Fibroblast of lung (primary cell): ENCODE data around the gene RRH. TPM values are rescaled to one million over a fixed set of nuclear protein-coding genes. Genes with fewer than 3 reads are reported as not detected.

Experiments used
- DNase-seq, 2 donors: peaks; one replicate each; pipeline versions ENCODE4 v3.0.0 to v3.0.0-alpha.2; 2010; ENCODE audit warnings: low read depth in 2 of 2
- H2AFZ ChIP-seq: 2 replicates; pipeline ENCODE4 v1.5.1; 2012; ENCODE audit warnings: low read length, control low read depth, inconsistent platforms
- H3K27ac ChIP-seq: 2 replicates; pipeline ENCODE4 v1.5.1; 2011; ENCODE audit warnings: low read length, control low read depth; ENCODE audit not compliant: insufficient read depth
- H3K27me3 ChIP-seq: 2 replicates; pipeline ENCODE4 v1.5.1; 2011; ENCODE audit warnings: mild to moderate bottlenecking, low read length; ENCODE audit not compliant: control insufficient read depth, insufficient read depth
- H3K36me3 ChIP-seq: 2 replicates; pipeline ENCODE4 v1.5.1; 2011; ENCODE audit warnings: low read length; ENCODE audit not compliant: control insufficient read depth, insufficient read depth
- H3K4me1 ChIP-seq: 2 replicates; pipeline ENCODE4 v1.5.1; 2011; ENCODE audit warnings: low read length; ENCODE audit not compliant: control insufficient read depth, insufficient read depth; ENCODE audit errors: extremely low read depth
- H3K4me2 ChIP-seq: 2 replicates; pipeline ENCODE4 v1.5.1; 2011; ENCODE audit warnings: low read length, control low read depth; ENCODE audit not compliant: insufficient read depth; ENCODE audit errors: extremely low read depth
- H3K4me3 ChIP-seq, 4 experiments: fragments of 200-600 bp in 1 of 4; sonication (generic) in 1 of 4; replicated peaks in 1 of 4; 2 replicates each; pipeline ENCODE4 v1.5.1; 2011 to 2016; ENCODE audit warnings: low read length in 4 of 4, low read depth in 3 of 4, mild to moderate bottlenecking in 3 of 4, control low read depth in 2 of 4, inconsistent platforms in 1 of 4, mixed read lengths in 1 of 4; ENCODE audit not compliant: insufficient read depth in 1 of 4; ENCODE audit errors: control extremely low read depth in 1 of 4
- H3K79me2 ChIP-seq: 2 replicates; pipeline ENCODE4 v1.5.1; 2012; ENCODE audit warnings: mild to moderate bottlenecking, low read length, inconsistent platforms; ENCODE audit not compliant: control insufficient read depth, insufficient read depth
- H3K9ac ChIP-seq: 2 replicates; pipeline ENCODE4 v1.5.1; 2011; ENCODE audit warnings: mild to moderate bottlenecking, low read length, control low read depth; ENCODE audit not compliant: insufficient read depth
- H3K9me3 ChIP-seq: 2 replicates; pipeline ENCODE4 v1.5.1; 2012; ENCODE audit warnings: low read depth, low read length; ENCODE audit not compliant: control insufficient read depth, insufficient read depth
- H4K20me1 ChIP-seq: 2 replicates; pipeline ENCODE4 v1.5.1; 2011; ENCODE audit warnings: low read length; ENCODE audit not compliant: control insufficient read depth, insufficient read depth; ENCODE audit errors: extremely low read depth
- CTCF ChIP-seq, 2 donors: IDR thresholded peaks in 1 of 2; conservative IDR thresholded peaks in 1 of 2; 1 replicate in 1 of 2; 2 replicates in 1 of 2; pipeline ENCODE4 v1.5.1; 2011 to 2012; ENCODE audit warnings: low read length in 2 of 2, control low read depth in 1 of 2, inconsistent platforms in 1 of 2, low read depth in 1 of 2, mild to moderate bottlenecking in 1 of 2
- EZH2 ChIP-seq: IDR thresholded peaks from 2 replicates; pipeline ENCODE4 v1.5.1; 2012; ENCODE audit warnings: low read length, control low read depth, mild to moderate bottlenecking; ENCODE audit errors: missing control alignments
- polyA plus RNA-seq, 2 donors: library from polyadenylated mRNA; depleted of rRNA in 1 of 2; stranded (reverse) in 1 of 2; unstranded in 1 of 2; fragments of >200 nt; gene quantifications; 2 replicates each; pipeline ENCODE4 v1.2.1, GENCODE V29; 2011 to 2012; ENCODE audit warnings: missing spikeins in 1 of 2
- total RNA-seq: library from RNA; depleted of rRNA; stranded (reverse); fragments of >200 nt; gene quantifications from 2 replicates; pipeline ENCODE4 v1.2.1, GENCODE V29; 2014

The RRH gene
- total and polyA plus RNA-seq, 2 donors (not counting 1 experiment from before 2014, with no cell fraction given) = under 0.01 to 0.08 TPM

- DNase-seq = no peak
- no peak overlapping the region for H3K4me2 ChIP-seq
- H3K79me2 ChIP-seq = no peaks in the 10 kb centered on the region
- H3K9me3 ChIP-seq = no peaks in the 10 kb centered on the region
- no peak overlapping the region for H2AFZ ChIP-seq
- no peaks in the 10 kb centered on the region for H4K20me1 ChIP-seq
- no peak overlapping the region for H3K4me3 ChIP-seq
- no peaks in the 10 kb centered on the region for H3K27me3 ChIP-seq
- H3K4me1 ChIP-seq = no peaks in the 10 kb centered on the region
- no peak overlapping the region for H3K9ac ChIP-seq
- TF ChIP-seq CTCF (conservative IDR thresholded peaks at IDR 0.05 in 1 of 2, IDR thresholded peaks at IDR 0.05 in 1 of 2; ENCODE audit: low read depth in 1 of 2, low read length in 2 of 2) (no peak), EZH2 (no peak)
- no peak overlapping the region for H3K27ac ChIP-seq
- no peaks in the 10 kb centered on the region for H3K36me3 ChIP-seq
Measured at GRCh38 chr4:109879636-109880314, 52.0 kb downstream of the RRH start.

GRCh38 chr4:109886303-109886702 is 58.5 kb downstream of the RRH start:
- no peak overlapping the region for H2AFZ ChIP-seq

GRCh38 chr4:109887071-109887470 is 59.3 kb downstream of the RRH start:
- H3K9ac ChIP-seq = no peak overlapping the region
- DNase-seq = no peak
- H3K27ac ChIP-seq = no peak overlapping the region
- no peaks in the 10 kb centered on the region for H4K20me1 ChIP-seq
- H3K36me3 ChIP-seq = no peaks in the 10 kb centered on the region
- no peaks in the 10 kb centered on the region for H3K9me3 ChIP-seq
- TF ChIP-seq CTCF (conservative IDR thresholded peaks at IDR 0.05 in 1 of 2, IDR thresholded peaks at IDR 0.05 in 1 of 2; ENCODE audit: low read depth in 1 of 2, low read length in 2 of 2) (no peak), EZH2 (no peak)
- no peaks in the 10 kb centered on the region for H3K27me3 ChIP-seq
- no peak overlapping the region for H3K4me3 ChIP-seq
- no peak overlapping the region for H2AFZ ChIP-seq
- no peak overlapping the region for H3K4me2 ChIP-seq
- H3K4me1 ChIP-seq = no peaks in the 10 kb centered on the region
- H3K79me2 ChIP-seq = no peaks in the 10 kb centered on the region

More at GRCh38 chr4:109886303-109886702, 58.5 kb downstream of the RRH start:
- Histone ChIP-seq H3K4me3 (no peak overlapping the region), H3K27ac (no peak overlapping the region), H3K4me1 (no peaks in the 10 kb centered on the region), H4K20me1 (no peaks in the 10 kb centered on the region), H3K4me2 (no peak overlapping the region), H3K9me3 (no peaks in the 10 kb centered on the region), H3K79me2 (no peaks in the 10 kb centered on the region), H3K9ac (no peak overlapping the region), H3K36me3 (no peaks in the 10 kb centered on the region), H3K27me3 (no peaks in the 10 kb centered on the region)
- no peak for TF ChIP-seq CTCF (conservative IDR thresholded peaks at IDR 0.05 in 1 of 2, IDR thresholded peaks at IDR 0.05 in 1 of 2; ENCODE audit: low read depth in 1 of 2, low read length in 2 of 2)
- TF ChIP-seq EZH2 = no peak
- no peak for DNase-seq
